Fibroblast of skin of abdomen (primary cell): ENCODE results near the gene UCP2.
"Not testable (repeated sequence)": the region's sequence is repeated elsewhere in the genome, so short reads cannot be mapped to it uniquely, and the experiment has no call there.

Experiments used
- DNase-seq: peaks from one replicate; pipeline ENCODE4 v3.0.0-alpha.2; 2013

Gene UCP2

DNA sequence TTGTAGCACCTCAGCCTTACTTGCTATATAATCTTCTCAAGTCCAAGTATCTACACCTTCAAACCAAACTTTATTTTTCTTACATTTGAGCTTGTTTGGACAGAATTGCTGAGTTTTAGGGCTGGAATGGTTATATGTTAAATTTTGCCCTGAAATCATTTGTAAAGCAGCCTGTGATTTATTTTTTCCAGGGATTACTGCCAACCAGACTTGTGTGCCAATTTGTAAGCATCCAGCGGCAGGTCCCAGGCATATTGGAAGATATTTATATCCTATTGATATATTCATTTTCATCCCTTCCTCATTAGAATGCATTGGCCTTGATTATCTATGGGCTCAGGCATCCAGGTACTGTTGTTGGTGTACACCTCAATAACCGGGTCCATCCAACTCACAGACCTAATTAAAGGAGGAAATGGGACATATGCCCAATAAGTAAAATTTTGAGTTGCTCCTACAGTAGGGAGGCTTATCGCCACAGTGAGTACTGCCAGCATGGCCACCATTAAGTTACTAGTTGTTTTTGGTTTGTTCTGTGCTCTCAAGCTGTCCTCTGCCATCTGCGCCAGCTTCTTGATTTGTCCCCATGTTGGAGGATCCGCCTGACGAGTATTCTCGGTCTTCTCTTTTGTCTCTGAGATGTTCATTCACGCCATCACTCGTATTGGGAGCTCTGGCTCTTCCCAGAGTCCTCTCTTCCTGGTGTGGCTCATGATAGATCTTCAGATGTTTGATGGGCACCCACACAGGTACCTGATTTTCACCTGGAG lies 41.7 kb downstream of the UCP2 start:
- DNase-seq, result no peak

GRCh38 chr11:73939096-73939495 lies 43.5 kb downstream of the UCP2 start:
- DNase-seq, result peak; percentile 48

DNA sequence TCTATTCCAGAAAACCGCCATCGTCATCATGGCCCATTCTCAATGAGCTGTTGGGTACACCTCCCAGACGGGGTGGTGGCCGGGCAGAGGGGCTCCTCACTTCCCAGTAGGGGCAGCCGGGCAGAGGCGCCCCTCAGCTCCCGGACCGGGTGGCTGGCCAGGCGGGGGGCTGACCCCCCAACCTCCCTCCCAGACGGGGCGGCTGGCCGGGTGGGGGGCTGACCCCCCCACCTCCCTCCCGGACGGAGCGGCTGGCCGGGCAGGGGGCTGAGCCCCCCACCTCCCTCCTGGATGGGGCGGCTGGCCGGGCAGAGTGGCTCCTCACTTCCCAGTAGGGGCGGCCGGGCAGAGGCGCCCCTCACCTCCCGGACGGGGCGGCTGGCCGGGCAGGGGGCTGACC lies 46.6 kb downstream of the UCP2 start:
- DNase-seq, result not testable (repeated sequence)

DNA sequence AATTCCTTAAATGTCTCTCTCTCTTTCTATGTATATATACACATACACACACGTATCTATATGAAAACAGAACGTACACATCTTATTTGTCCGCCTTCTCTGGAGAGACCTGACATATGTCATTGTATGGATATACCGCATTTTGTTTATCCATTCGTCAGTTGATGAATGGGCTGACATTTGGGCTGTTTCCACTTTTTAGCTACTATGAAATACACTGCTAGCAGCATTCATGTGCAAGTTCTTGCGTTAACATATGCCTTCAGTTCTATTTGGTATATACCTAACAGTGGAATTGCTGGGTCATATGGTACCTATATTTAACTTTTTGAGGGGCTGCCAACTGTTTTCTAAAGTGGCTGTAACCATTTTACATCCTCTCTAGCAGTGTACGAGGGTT lies 49.9 kb downstream of the UCP2 start:
- no peak for DNase-seq

DNA sequence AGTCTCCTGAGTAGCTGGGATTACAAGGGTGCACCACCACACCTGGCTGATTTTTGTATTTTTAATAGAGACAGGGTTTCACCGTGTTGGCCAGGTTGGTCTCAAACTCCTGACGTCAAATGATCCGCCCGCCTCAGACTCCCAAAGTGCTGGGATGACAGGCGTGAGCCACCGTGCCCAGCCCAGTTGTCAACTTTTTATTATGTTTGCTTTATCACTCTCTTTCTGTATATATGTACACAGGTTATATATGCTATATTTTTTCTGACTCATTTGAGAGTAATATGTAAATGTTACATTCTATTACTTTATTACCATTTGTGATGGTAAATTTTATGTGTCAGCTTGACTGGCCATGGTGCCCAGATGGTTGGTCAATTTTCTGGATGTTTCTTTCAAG lies 50.7 kb downstream of the UCP2 start:
- DNase-seq, result no peak

DNA sequence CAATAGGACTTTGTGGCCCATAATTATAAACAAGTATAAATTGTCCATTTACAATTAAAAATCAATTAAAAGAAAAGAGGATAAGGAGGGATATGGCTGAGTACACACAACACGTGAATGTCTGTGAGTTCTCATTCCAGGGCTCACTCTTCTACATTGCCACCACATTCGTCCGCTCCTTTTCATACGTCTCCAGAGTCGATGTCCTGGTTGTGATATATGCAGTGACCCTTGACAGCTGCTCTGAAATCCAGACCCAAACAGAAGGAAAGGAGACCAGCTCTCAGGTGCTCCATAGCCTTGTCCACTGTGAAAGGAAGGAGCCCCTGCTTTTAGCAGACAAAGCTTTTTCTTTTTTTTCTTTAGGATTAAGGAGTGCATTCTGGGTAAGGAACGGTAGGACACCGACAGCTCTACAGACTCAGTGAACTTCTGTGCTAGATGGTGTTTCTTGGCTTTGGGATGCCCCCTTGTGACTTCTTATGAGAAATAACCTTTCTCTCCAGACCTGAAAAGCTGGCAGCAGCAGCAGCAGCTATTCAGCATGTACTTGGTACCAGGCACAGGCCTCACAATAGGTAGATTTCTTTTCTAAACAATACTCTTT lies 51.5 kb downstream of the UCP2 start:
- peak; percentile 72 for DNase-seq

DNA sequence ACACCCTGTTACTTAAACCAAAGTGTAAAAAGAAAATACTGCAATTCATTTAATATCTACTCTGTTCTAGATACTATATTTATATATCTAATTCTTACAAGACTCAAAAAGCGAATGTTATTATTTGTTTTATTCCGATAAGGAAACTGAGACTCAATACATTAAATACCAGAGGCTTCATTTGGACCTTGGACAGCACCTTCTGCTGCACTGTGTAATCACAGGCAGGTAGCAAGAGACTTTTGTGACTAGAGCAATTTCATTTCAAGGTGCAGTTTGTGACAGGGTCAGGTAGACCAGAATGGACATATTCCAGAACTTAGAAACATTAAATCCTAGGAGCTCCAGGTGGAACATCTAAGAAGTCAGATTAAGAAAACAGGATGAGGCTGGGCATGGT lies 53.3 kb downstream of the UCP2 start:
- no peak for DNase-seq
